A549 (cell line): ENCODE data around the gene GNL1. TPM values are rescaled to one million over a fixed set of nuclear protein-coding genes. Genes with fewer than 3 reads are reported as not detected.
"Not testable (repeated sequence)": the region's sequence is repeated elsewhere in the genome, so short reads cannot be mapped to it uniquely, and the experiment has no call there.

Source experiments
- ATAC-seq, 2 experiments: fragments of 200-7000 bp in 1 of 2; fragments of >200 bp in 1 of 2; cut with Nextera tagmentation in 1 of 2; cut with Tn5 transposase in 1 of 2; 3 replicates each; pipeline versions ENCODE4 v1.8.0 to v1.9.1; 2018 to 2020; ENCODE audit warnings: mild to moderate bottlenecking in 1 of 2, moderate library complexity in 1 of 2
- CTCF ChIA-PET: fragments of 300-600 bp; sonication (Branson Sonifier 250); formaldehyde crosslinking; extraction: SDS; loops from one replicate; lab custom pipeline; 2021; ENCODE audit warnings: antibody characterized with exemption, inconsistent platforms; lab: Yijun Ruan, JAX
- POLR2A ChIA-PET: fragments of 350-600 bp; formaldehyde crosslinking; extraction: SDS; loops from one replicate; lab custom pipeline; 2021; ENCODE audit warnings: antibody characterized with exemption, inconsistent platforms; lab: Yijun Ruan, JAX
- DNase-seq, 2 experiments: peaks; one replicate each; pipeline versions ENCODE4 v3.0.0 to v3.0.0-alpha.2; 2011 to 2016; ENCODE audit warnings: low read depth in 1 of 2, low spot score in 1 of 2
- FAIRE-seq: peaks from 2 replicates; lab custom pipeline; 2011; peaks lifted over from hg19 to GRCh38; lab: Jason Lieb, UNC
- H3K27ac ChIP-seq, 2 experiments: fragments of >200 bp; sonication (Bioruptor Twin); formaldehyde crosslinking; 3 replicates each; pipeline ENCODE4 v1.5.1; 2016 to 2017
- H3K4me1 ChIP-seq: fragments of >200 bp; sonication (Bioruptor Twin); formaldehyde crosslinking; 3 replicates; pipeline ENCODE4 v1.6.1; 2016
- H3K4me2 ChIP-seq: fragments of >200 bp; sonication (Bioruptor Twin); formaldehyde crosslinking; 3 replicates; pipeline ENCODE4 v1.6.1; 2016
- H3K4me3 ChIP-seq: fragments of >200 bp; sonication (Bioruptor Twin); formaldehyde crosslinking; 3 replicates; pipeline ENCODE4 v1.5.1; 2016
- H3K9me3 ChIP-seq: fragments of >200 bp; sonication (Bioruptor Twin); formaldehyde crosslinking; 3 replicates; pipeline ENCODE4 v1.6.1; 2016
- BHLHE40 ChIP-seq: IDR thresholded peaks from 2 replicates; pipeline ENCODE4 v1.6.1; 2012; ENCODE audit warnings: low read depth, low read length, inconsistent platforms
- CEBPB ChIP-seq, 2 experiments: fragments of >200 bp in 1 of 2; sonication (Bioruptor Twin) in 1 of 2; formaldehyde crosslinking in 1 of 2; IDR thresholded peaks; 2 replicates each; pipeline ENCODE4 v1.6.1; 2012 to 2016
- CHD4 ChIP-seq: fragments of 200-600 bp; sonication (generic); IDR thresholded peaks from 2 replicates; pipeline ENCODE4 v1.6.1; 2016; ENCODE audit warnings: antibody characterized with exemption, mild to moderate bottlenecking, borderline replicate concordance
- CTCF ChIP-seq: fragments of >200 bp; sonication (Bioruptor Twin); formaldehyde crosslinking; IDR thresholded peaks from 3 replicates; pipeline ENCODE4 v1.5.1; 2016
- E2F6 ChIP-seq: IDR thresholded peaks from 2 replicates; pipeline ENCODE4 v1.6.1; 2012; ENCODE audit warnings: low read depth, borderline replicate concordance
- FOSB ChIP-seq: fragments of 250-450 bp; sonication (Bioruptor Pico); IDR thresholded peaks from 2 replicates; pipeline ENCODE4 v1.5.0; 2020; ENCODE audit warnings: mild to moderate bottlenecking, moderate library complexity
- HEYL ChIP-seq: fragments of 250-450 bp; sonication (Bioruptor Pico); IDR thresholded peaks from 2 replicates; pipeline ENCODE4 v1.8.0; 2021; ENCODE audit warnings: mild to moderate bottlenecking, moderate library complexity
- HMGXB4 ChIP-seq: fragments of 250-450 bp; sonication (Bioruptor Pico); IDR thresholded peaks from 2 replicates; pipeline ENCODE4 v1.5.0; 2021; ENCODE audit warnings: mild to moderate bottlenecking, moderate library complexity, borderline replicate concordance
- HOXB13 ChIP-seq: fragments of 250-450 bp; sonication (Bioruptor Pico); IDR thresholded peaks from 2 replicates; pipeline ENCODE4 v1.5.0; 2020; ENCODE audit warnings: low read depth, mild to moderate bottlenecking, moderate library complexity
- HOXB5 ChIP-seq: fragments of 250-450 bp; sonication (Bioruptor Pico); IDR thresholded peaks from 2 replicates; pipeline ENCODE4 v1.5.0; 2020; ENCODE audit warnings: mild to moderate bottlenecking, moderate library complexity
- KDM1A ChIP-seq: fragments of 200-600 bp; sonication (generic); IDR thresholded peaks from 2 replicates; pipeline ENCODE4 v1.6.1; 2016; ENCODE audit warnings: low read depth, mild to moderate bottlenecking
- MAFK ChIP-seq: fragments of 450-650 bp; IDR thresholded peaks from 2 replicates; pipeline ENCODE4 v1.6.1; 2014; ENCODE audit not compliant: partially characterized antibody
- NPAS2 ChIP-seq: fragments of 250-450 bp; sonication (Bioruptor Pico); IDR thresholded peaks from 2 replicates; pipeline ENCODE4 v1.8.0; 2022; ENCODE audit warnings: mild to moderate bottlenecking, moderate library complexity, borderline replicate concordance
- NR3C1 ChIP-seq: fragments of >200 bp; sonication (Bioruptor Twin); formaldehyde crosslinking; IDR thresholded peaks from 3 replicates; pipeline ENCODE4 v1.6.1; 2017
- PBX3 ChIP-seq: IDR thresholded peaks from 2 replicates; pipeline ENCODE4 v1.6.1; 2012
- PHF8 ChIP-seq: fragments of 200-600 bp; sonication (generic); IDR thresholded peaks from 2 replicates; pipeline ENCODE4 v1.6.1; 2016; ENCODE audit warnings: low read depth, mild to moderate bottlenecking, antibody characterized with exemption, moderate library complexity, borderline replicate concordance
- POLR2A ChIP-seq: IDR thresholded peaks from 2 replicates; pipeline ENCODE4 v1.6.1; 2012; ENCODE audit warnings: mild to moderate bottlenecking, low read length
- RCOR1 ChIP-seq: fragments of 150-350 bp; IDR thresholded peaks from 2 replicates; pipeline ENCODE4 v1.6.1; 2014; ENCODE audit warnings: antibody characterized with exemption, low read length, low read depth
- RFX5 ChIP-seq: fragments of 450-650 bp; IDR thresholded peaks from 2 replicates; pipeline ENCODE4 v1.7.1; 2014; ENCODE audit warnings: antibody characterized with exemption, mild to moderate bottlenecking, moderate library complexity
- SREBF2 ChIP-seq: fragments of 450-650 bp; IDR thresholded peaks from 2 replicates; pipeline ENCODE4 v1.6.1; 2014; ENCODE audit warnings: mild to moderate bottlenecking, moderate library complexity
- TFCP2L1 ChIP-seq: fragments of 250-450 bp; sonication (Bioruptor Pico); IDR thresholded peaks from 2 replicates; pipeline ENCODE4 v1.5.0; 2021; ENCODE audit warnings: mild to moderate bottlenecking
- TP53 ChIP-seq: fragments of 250-450 bp; sonication (Bioruptor Pico); IDR thresholded peaks from 2 replicates; pipeline ENCODE4 v1.5.0; 2021; ENCODE audit warnings: mild to moderate bottlenecking, moderate library complexity
- USF2 ChIP-seq: fragments of 450-650 bp; IDR thresholded peaks from 2 replicates; pipeline ENCODE4 v1.6.1; 2014; ENCODE audit warnings: antibody characterized with exemption
- ZC3H11A ChIP-seq: fragments of 450-650 bp; IDR thresholded peaks from 2 replicates; pipeline ENCODE4 v1.6.1; 2014; ENCODE audit warnings: antibody characterized with exemption, mild to moderate bottlenecking
- ZFP36 ChIP-seq: fragments of 450-650 bp; IDR thresholded peaks from 2 replicates; pipeline ENCODE4 v1.6.1; 2014; ENCODE audit warnings: borderline replicate concordance; ENCODE audit not compliant: partially characterized antibody
- ZNF302 ChIP-seq: fragments of 250-450 bp; sonication (Bioruptor Pico); IDR thresholded peaks from 2 replicates; pipeline ENCODE4 v1.9.0; 2021; ENCODE audit warnings: inconsistent platforms, mild to moderate bottlenecking, moderate library complexity
- WGBS: methylation state at CpG from one replicate; pipeline ENCODE4 v1.1.6; 2017; ENCODE audit errors: missing lambda C conversion rate; 5-methylcytosine and 5-hydroxymethylcytosine counted together
- polyA plus RNA-seq, 4 experiments: library from polyadenylated mRNA; depleted of rRNA in 3 of 4; stranded (reverse); fragments of >200 nt; fragmentation: RNase III in 1 of 4; extraction: RNeasy Plus Mini Kit Qiagen cat#74134 plus additional on column Dnase treatment in 1 of 4; gene quantifications; 2 replicates in 3 of 4; 3 replicates in 1 of 4; pipeline ENCODE4 v1.2.3, GENCODE V29; 2011 to 2017

GNL1 gene
- polyA plus RNA-seq, 2 of the 4 experiments (the other 2 are of a cell fraction) = 18.5 to 27.2 TPM

GRCh38 chr6:30495060-30495459, 61.2 kb downstream of the GNL1 start:
- DNase-seq, H3K9me3 ChIP-seq, FAIRE-seq, POLR2A ChIA-PET, ATAC-seq, H3K4me2 ChIP-seq, H3K4me3 ChIP-seq, H3K4me1 ChIP-seq, H3K27ac ChIP-seq: not testable (repeated sequence)
- CTCF ChIA-PET = interaction anchor here (3.8 kb wide), 1 partner anchor 38 kb away, joined by 17 read pairs; no protein-coding TSS in a partner anchor
- 88% methylated on average over 4 of the region's 4 CpGs for WGBS

GRCh38 chr6:30494291-30494861, 61.9 kb downstream of the GNL1 start:
- 92% methylated on average over 8 of the region's 8 CpGs for WGBS
- TF ChIP-seq ZC3H11A (no peak), HEYL (CRISPR knock-in tag) (no peak), ZFP36 (no peak), BHLHE40 (no peak), NR3C1 (no peak), CEBPB (IDR thresholded peaks at IDR 0.05) (no peak), PHF8 (no peak), PBX3 (no peak), NPAS2 (CRISPR knock-in tag) (no peak), HOXB13 (CRISPR knock-in tag) (no peak)
- no peaks in the 10 kb centered on the region for H3K9me3 ChIP-seq
- H3K27ac ChIP-seq = no peak overlapping the region
- H3K4me3 ChIP-seq = no peak overlapping the region
- H3K4me2 ChIP-seq = no peak overlapping the region
- CTCF ChIA-PET = interaction anchor here (0.5 to 3.8 kb wide), 9 partner anchors 10 to 254 kb away, joined by 3 to 17 read pairs (median 7); no protein-coding TSS in a partner anchor
- peaks cover 5% of the 10 kb centered on the region; the same call in 1 of the 3 replicates for H3K4me1 ChIP-seq
- ATAC-seq (no peak), DNase-seq (no peak), FAIRE-seq (no peak)
- POLR2A ChIA-PET = no interaction called here

GRCh38 chr6:30493643-30494250, 62.5 kb downstream of the GNL1 start:
- Histone ChIP-seq H3K4me1 (peaks cover 5% of the 10 kb centered on the region; the same call in 1 of the 3 replicates), H3K4me3 (no peak overlapping the region), H3K4me2 (no peak overlapping the region), H3K27ac (no peak overlapping the region), H3K9me3 (no peaks in the 10 kb centered on the region)
- ChIA-PET CTCF (interaction anchor here (0.7 to 3.8 kb wide), 12 partner anchors 7 to 105 kb away, joined by 3 to 17 read pairs (median 4); no protein-coding TSS in a partner anchor), POLR2A (no interaction called here)
- 75% methylated on average over 8 of the region's 8 CpGs for WGBS
- no peak for DNase-seq
- no peak for FAIRE-seq
- no peak for ATAC-seq
- TF ChIP-seq CHD4 (no peak), POLR2A (no peak), RCOR1 (no peak), TFCP2L1 (CRISPR knock-in tag) (no peak), NPAS2 (CRISPR knock-in tag) (no peak), FOSB (CRISPR knock-in tag) (no peak), RFX5 (no peak), HOXB5 (CRISPR knock-in tag) (no peak), ZNF302 (no peak), HMGXB4 (CRISPR knock-in tag) (no peak), HOXB13 (CRISPR knock-in tag) (no peak), USF2 (no peak), KDM1A (no peak), CTCF (no peak), E2F6 (no peak), SREBF2 (no peak), TP53 (CRISPR knock-in tag) (no peak), MAFK (no peak)
